Measurements from ENCODE around the gene ANKRD36.
"Not testable (repeated sequence)": the region's sequence is repeated elsewhere in the genome, so short reads cannot be mapped to it uniquely, and the experiment has no call there.

ANKRD36 gene

DNA sequence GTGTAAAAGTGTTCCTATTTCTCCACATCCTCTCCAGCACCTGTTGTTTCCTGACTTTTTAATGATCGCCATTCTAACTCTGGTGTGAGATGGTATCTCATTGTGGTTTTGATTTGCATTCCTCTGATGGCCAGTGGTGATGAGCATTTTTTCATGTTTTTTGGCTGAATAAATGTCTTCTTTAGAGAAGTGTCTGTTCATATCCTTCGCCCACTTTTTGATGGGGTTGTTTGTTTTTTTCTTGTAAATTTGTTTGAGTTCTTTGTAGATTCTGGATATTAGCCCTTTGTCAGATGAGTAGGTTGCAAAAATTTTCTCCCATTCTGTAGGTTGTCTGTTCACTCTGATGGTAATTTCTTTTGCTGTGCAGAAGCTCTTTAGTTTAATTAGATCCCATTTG is 16.1 kb downstream of the ANKRD36 start:
- not testable (repeated sequence) for DNase-seq

DNA sequence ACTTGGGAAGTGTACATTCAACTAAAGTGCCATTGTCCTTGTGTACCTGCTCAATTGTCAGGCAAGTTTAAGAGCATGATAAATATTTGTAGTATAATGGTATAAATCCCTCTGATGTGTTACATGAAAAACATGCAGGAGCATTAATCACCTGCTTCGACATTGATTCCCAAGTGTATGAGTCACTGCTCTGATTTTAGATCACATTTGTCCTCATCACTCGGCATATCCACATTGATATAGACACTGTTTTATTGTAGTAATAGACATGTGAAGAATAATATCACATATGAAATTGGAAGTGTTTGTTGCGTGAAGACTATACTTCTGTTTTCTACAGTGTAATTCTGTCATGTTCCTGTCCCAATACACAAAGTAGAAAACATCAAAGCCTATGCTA is 31.1 kb downstream of the ANKRD36 start:
- not testable (repeated sequence) for DNase-seq

DNA sequence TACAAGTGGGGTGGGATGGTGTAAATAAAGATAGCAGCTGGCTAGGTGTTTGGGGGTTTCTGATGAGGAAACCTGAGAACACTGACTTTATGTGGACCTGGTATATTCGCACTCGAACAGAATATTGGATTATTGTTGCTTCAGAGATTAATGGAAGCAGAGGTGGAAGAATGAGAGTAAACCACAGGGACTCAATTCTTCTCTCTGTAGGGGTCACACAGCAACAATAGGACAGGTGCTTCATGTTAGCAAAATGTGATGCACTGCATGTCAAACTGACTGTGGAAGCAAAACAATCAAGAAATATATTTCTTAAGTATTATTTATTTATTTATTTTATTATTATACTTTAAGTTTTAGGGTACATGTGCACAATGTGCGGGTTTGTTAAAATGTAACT is 53.6 kb downstream of the ANKRD36 start:
- not testable (repeated sequence) for DNase-seq

DNA sequence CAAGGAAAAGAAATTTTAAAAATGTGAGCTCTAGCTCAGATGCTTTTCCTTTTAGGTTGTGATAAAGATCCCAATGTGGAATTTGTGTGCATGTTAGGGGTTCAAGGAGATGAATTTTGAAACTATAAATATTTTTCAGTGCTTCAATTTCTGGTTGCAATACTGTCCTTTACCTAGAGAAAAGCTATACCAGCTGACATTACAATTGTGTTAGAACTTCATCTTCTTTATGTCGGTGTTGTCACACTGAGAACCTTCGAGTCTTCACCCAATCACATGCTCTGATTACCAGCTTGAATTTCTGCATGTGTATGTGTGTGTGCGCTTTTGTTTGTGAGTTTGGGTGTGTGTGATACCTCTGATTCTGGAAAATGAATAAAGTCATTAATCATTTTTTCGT is 55.0 kb downstream of the ANKRD36 start:
- not testable (repeated sequence) for DNase-seq

DNA sequence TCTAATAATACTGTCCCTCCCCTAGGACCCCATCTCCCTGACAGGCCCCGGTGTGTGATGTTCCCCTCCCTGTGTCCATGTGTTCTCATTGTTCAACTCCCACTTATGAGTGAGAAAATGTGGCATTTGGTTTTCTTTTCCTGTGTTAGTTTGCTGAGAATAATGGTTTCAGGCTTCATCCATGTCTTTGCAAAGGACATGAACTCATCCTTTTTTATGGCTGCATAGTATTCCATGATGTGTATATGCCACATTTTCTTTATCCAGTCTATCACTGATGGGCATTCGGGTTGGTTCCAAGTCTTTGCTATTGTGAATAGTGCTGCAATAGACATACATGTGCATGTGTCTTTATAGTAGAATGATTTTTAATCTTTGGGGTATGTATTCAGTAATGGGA is 55.6 kb downstream of the ANKRD36 start:
- DNase-seq = not testable (repeated sequence)

DNA sequence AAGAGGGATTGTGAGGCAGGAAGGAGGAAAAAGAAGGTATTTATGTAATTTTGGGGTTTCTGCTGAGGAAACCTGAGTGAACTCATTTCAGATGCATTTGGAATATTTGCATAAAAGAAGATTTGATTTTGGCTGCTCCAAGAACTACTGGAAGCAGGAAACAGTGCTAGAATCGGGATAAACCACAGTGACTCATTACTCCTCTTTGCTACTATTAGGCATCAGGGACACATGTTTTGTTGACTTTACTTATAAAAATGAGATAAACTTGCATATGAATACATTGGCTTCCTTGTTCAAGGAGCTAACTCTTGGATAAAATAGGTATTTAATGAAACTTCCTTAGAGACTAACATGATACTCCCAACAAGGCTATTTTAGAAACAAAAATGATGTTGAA is 67.4 kb downstream of the ANKRD36 start:
- DNase-seq = not testable (repeated sequence)

DNA sequence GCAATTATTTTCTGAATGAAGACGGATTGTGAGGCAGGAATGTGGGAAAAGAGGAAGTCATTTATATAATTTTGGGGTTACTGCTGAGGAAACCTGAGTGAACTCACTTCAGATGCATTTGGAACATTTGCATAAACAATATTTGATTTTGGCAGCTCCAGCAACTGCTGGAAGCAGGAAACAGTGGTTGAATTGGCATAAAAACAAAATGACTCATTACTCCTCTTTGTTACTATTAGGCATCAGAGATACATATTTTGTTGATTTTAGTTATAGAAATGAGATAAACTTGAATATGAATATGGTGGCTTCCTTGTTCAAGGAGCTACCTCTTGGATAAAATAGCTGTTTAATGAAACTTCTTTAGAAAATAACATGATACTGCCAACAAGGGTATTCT is 82.4 kb downstream of the ANKRD36 start:
- not testable (repeated sequence) for DNase-seq

DNA sequence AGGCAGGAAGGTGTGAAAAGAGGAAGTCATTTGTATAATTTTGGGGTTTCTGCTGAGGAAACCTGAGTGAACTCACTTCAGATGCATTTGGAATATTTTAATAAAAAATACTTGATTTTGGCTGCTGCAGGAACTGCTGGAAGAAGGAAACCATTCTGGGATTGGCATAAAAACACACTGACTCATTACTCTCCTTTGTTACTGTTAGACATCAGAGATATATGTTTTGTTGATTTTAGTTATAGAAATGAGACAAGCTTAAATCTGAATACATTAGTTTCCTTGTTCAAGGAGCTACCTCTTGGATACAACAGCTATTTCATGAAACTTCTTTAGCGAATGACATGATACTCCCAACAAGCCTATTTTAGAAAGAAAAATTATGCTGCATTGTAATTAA is 84.3 kb downstream of the ANKRD36 start:
- not testable (repeated sequence) for DNase-seq

DNA sequence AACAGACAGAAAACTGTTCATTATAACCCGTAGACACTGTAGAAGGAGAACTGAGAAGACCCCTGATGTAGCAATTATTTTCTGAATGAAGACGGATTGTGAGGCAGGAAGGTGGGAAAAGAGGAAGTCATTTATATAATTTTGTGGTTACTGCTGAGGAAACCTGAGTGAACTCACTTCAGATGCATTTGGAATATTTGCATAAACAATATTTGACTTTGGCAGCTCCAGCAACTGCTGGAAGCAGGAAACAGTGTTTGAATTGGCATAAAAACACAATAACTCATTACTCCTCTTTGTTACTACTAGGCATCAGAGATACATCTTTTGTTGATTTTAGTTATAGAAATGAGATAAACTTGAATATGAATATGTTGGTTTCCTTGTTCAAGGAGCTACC is 87.9 kb downstream of the ANKRD36 start:
- DNase-seq = not testable (repeated sequence)

DNA sequence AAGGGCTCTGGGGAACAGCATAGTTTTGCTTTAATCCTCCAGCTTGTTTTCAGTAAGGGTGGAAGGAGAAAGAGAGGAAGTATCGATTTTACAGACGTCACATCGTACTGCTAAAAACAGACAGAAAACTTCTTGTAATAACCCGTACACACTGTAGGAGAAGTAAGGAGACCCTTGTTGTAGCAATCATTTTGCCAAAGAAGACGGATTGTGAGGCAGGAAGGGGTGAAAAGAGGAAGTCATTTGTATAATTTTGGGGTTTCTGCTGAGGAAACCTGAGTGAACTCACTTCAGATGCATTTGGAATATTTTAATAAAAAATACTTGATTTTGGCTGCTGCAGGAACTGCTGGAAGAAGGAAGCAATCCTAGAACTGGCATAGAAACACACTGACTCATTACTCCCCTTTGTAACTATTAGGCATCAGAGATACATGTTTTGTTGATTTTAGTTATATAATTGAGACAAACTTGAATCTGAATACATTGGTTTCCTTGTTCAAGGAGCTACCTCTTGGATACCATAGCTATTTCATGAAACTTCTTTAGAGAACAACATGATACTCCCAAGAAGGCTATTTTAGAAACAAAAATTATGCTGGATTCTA is 89.8 kb downstream of the ANKRD36 start:
- not testable (repeated sequence) for DNase-seq

DNA sequence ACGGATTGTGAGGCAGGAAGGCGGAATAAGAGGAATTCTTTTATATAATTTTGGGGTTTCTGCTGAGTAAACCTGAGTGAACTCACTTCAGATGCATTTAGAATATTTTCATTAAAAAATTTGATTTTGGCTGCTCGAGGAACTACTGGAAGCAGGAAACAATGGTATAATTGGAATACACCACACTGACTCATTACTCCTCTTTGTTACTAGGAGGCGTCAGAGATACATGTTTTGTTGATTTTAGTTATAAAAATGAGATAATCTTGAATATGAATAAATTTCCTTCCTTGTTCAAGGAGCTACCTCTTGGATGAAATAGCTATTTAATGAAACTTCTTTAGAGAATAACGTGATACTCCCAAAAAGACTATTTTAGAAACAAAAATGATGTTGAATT is 97.4 kb downstream of the ANKRD36 start:
- DNase-seq = no peak

DNA sequence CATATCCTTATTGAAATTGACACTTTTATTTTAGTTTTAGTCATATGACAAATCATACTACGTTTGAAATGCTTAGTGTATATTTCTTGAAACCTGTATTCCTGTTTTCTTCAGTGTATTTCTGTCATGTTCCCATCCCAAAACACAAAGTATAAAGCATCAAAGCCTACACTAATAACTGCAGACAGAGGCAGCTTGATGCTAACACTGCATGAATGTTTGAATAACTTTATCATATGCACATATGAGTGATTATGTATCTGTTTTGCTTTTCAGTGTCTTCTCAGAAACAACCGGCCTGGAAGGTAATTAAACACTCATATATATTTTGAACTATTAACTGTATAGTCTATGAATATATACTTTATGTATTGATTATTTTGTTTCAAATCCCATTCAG is 102.1 kb downstream of the ANKRD36 start:
- DNase-seq = not testable (repeated sequence)

DNA sequence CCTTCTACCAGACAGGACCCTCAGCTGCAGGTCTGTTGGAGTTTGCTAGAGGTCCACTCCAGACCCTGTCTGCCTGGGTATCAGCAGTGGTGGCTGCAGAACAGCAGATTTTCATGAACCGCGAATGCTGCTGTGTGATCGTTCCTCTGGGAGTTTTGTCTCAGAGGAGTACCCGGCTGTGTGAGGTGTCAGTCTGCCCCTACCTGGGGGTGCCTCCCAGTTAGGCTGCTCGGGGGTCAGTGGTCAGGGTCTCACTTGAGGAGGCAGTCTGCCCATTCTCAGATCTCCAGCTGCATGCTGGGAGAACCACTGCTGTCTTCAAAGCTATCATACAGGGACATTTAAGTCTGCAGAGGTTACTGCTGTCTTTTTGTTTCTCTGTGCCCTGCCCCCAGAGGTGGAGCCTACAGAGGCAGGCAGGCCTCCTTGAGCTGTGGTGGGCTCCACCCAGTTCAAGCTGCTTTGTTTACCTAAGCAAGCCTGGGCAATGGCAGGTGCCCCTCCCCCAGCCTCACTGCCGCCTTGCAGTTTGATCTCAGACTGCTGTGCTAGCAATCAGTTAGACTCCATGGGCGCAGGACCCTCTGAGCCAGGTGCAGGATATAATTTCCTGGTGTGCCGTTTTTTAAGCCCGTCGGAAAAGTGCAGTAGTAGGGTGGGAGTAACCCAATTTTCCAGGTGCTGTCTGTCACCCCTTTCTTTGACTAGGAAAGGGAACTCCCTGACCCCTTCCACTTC is 118.1 kb downstream of the ANKRD36 start:
- DNase-seq = not testable (repeated sequence)

DNA sequence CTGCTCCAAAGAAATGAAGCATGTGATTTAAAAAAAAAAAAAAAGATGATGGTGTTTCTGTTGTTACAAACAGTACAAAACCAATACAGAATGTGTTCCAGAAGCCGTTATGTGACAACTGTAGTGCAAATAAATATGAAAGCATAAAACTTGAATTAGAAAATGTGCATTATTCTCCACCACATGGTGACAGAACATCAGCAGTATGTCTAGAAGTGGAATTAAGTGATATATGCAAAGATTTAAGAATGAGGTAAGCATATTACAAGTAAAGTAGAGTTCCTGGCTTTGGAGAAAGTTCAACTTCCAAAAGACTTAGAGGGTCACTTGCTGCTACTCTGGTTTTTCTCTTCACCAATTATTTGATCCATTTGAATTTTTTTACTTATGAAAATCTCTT is 120.0 kb downstream of the ANKRD36 start:
- DNase-seq = not testable (repeated sequence)

DNA sequence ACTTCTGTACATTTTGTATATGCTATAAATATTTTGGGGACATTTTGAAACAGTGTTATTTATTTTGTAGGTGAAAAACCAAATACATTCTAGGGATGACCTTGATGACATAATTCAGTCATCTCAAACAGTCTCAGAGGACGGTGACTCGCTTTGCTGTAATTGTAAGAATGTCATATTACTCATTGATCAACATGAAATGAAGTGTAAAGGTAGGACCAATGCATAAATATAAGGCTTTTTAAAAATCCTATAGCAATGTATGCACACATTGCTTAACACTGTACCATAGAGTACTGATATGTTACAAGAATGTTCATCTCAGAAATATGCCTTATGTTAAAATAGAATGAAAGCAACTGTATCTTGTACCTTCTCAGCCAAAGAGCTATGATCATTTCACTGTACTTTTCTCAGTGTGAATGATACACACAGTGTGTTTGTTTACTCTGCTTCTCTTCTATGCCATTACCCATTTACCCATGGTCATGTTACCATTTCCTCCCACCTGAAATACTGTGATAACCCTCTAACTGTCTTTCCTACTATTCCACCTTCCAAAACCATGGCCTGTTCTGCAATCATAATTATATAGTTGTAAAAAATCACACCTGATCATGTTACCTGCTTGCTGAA is 120.8 kb downstream of the ANKRD36 start:
- DNase-seq = not testable (repeated sequence)

DNA sequence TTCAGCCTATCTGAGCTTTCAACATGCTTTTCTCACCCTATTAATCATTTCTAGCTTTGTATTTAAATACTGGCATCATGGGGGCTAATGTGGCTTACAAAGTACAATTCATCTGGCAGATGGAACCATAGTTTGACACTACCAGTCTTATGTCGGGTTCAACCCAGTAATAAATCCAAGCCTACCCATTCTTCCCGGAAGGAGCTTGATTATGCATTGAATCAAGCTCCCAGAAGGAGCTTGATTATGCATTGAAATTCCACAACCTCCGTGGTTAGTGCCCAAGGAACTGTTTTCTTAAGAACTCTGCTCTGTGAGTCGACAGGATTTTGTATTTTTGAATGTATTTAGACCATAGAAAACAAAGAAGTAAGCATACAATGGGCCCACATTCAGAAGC is 148.2 kb downstream of the ANKRD36 start:
- DNase-seq = not testable (repeated sequence)

DNA sequence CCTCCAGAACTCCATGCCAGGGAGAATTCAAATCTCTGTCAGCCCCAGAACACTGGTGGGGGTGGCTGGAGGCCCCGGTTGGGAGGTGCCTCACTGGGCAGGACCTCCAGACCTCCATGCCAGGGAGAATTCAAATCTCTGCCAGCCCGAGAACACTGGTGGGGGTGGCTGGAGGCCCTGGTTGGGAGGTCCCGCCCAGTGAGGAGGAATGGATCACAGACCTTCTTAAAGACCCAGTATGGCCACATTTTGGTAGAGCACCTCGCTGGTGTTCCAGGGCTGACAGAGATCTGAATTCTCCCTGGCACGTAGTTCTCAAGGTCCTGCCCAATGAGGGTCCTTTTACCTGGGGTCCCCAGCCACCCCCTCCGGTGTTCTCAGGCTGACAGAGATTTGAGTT is 153.5 kb downstream of the ANKRD36 start:
- DNase-seq = not testable (repeated sequence)

DNA sequence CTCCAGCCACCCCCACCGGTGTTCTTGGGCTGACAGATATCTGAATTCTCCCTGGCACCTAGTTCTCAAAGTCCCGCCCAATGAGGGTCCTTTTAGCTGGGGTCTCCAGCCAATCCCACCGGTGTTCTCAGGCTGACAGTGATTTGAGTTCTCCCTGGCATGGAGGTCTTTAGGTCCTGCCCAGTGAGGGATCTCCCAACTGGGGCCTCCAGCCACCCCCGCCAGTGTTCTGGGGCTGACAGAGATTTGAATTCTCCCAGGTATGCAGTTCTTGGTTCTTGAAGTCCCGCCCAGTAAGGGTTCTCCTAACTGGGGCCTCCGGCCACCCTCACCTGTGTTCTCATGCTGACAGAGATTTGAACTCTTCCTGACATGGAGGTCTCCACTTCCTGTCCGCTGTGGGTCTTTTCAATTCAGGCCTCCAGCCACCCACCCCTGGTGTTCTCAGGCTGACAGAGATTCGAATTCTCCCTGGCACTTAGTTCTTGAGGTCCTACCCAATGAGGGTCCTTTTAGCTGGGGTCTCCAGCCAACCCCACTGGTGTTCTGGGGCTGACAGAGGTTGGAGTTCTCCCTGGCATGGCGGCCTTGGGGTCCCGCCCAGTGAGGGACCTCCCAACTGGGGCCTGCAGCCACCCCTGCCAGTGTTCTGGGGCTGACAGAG is 154.6 kb downstream of the ANKRD36 start:
- no peak for DNase-seq

DNA sequence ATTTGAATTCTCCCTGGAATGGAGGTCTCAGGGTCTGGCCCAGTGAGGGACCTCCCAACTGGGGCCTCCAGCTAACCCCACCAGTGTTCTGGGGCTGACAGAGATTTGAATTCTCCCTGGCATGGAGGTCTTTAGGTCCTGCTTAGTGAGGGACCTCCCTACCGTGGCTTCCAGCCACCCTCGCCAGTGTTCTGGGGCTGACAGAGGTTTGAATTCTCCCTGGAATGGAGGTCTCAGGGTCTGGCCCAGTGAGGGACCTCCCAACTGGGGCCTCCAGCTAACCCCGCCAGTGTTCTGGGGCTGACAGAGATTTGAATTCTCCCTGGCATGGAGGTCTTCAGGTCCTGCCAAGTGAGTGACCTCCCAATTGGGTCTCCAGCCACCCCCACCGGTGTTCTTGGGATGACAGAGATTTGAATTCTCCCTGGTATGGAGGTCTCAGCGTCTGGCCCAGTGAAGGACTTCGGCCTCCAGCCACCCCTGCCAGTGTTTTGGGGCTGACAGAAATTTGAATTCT is 155.2 kb downstream of the ANKRD36 start:
- not testable (repeated sequence) for DNase-seq

DNA sequence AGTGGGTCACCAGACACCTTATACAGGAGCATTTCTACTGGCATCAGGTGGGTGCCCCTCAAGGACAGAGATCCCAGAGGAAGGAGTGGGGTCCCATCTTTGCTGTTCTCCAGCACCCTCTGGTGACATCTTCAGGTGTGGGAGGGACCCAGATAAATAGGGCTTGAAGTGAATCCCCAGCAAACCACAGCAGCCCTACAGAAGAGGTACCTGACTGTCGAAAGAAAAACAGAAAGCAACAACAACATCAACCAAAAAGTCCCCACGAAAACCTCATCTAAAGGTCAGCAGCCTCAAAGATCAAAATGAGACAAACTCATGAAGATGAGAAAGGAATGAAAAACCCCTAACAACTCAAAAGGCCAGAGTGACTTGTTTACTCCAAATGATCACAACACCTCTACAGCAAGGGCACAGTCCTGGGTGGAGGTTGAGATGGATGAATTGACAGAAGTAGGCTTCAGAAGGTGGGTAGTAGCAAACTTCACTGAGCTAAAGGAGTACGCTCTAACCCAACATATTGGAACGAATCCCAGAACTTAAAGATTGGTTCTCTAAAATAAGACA is 163.4 kb downstream of the ANKRD36 start:
- DNase-seq = not testable (repeated sequence)

DNA sequence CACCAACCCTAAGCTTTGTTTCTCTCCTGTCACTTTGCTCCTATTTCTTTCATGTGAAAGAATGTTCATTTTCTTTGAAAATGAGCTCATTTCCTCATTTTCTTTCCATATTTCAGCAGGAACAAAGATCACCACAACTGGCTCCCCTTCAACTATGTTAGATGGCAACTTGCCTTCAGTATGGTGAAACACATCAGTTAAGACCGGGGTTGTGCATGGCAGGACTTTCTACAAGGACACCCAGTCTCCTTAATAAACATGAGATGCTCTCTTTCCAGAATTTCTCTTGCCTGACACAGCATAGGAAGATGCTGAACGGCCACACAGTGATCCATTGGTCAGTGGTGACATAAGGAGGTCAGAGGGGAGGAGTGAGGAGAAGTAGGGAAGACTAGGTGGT is 172.2 kb downstream of the ANKRD36 start:
- not testable (repeated sequence) for DNase-seq

DNA sequence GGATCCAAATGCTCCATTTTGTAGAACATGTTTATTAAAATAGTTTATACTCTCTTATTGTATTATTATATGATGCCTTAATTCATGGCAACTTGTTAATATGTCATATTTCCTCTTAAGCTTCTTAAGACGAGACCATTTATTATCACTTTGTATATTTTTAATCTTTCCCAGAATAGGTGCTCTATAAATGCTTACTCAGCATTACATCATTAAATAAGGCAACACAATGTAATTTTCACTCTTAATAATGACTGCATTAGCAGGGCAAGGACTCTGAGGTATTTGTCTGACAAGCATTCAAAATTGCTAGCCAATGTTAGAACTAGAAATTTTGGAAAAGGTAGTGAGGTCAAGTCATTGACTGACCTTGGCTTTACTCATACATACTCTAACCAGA is 180.7 kb downstream of the ANKRD36 start:
- not testable (repeated sequence) for DNase-seq

All from activated CD4-positive, alpha-beta T cell treated with anti-CD3 and anti-CD28 coated beads for 48 hours (primary cell).